Gastroesophageal sphincter (tissue), 3 donors: ENCODE data around the gene USP6NL.

Experiments
- CTCF ChIP-seq, 4 experiments: fragments of 200-600 bp in 2 of 4; fragments of 450-650 bp in 2 of 4; sonication (generic) in 1 of 4; IDR thresholded peaks; one replicate each; pipeline ENCODE4 v1.5.1; 2017 to 2019; ENCODE audit warnings: antibody characterized with exemption in 4 of 4, mild to moderate bottlenecking in 2 of 4, moderate library complexity in 2 of 4
- EP300 ChIP-seq: sonication (generic); formaldehyde crosslinking; IDR thresholded peaks from one replicate; pipeline ENCODE4 v1.6.1; 2017; ENCODE audit warnings: antibody characterized with exemption, mild to moderate bottlenecking
- POLR2A ChIP-seq, 2 donors: fragments of 450-650 bp; IDR thresholded peaks; one replicate each; pipeline ENCODE4 v1.6.1; 2017; ENCODE audit warnings: antibody characterized with exemption in 2 of 2, mild to moderate bottlenecking in 2 of 2, moderate library complexity in 1 of 2

- TF ChIP-seq CTCF (IDR thresholded peaks at IDR 0.05) (no peak), POLR2A (IDR thresholded peaks at IDR 0.05) (no peak), EP300 (no peak)
Observed at GRCh38 chr10:11602358-11602757, 9.1 kb downstream of the USP6NL start.
